Body of pancreas (tissue), 4 donors: Measurements from ENCODE around the gene IL7R.

Source experiments
- POLR2A ChIP-seq, 3 donors: fragments of 450-650 bp; IDR thresholded peaks; one replicate each; pipeline ENCODE4 v1.6.1; 2016; ENCODE audit warnings: antibody characterized with exemption in 3 of 3, mild to moderate bottlenecking in 2 of 3
- TF ChIP-seq, protein P1 (sequence below), 7 experiments: fragments of 450-650 bp in 4 of 7; fragments of 200-600 bp in 3 of 7; sonication (generic) in 3 of 7; IDR thresholded peaks; one replicate each; pipeline ENCODE4 v1.5.1; 2016 to 2019; ENCODE audit warnings: antibody characterized with exemption in 7 of 7

DNA sequence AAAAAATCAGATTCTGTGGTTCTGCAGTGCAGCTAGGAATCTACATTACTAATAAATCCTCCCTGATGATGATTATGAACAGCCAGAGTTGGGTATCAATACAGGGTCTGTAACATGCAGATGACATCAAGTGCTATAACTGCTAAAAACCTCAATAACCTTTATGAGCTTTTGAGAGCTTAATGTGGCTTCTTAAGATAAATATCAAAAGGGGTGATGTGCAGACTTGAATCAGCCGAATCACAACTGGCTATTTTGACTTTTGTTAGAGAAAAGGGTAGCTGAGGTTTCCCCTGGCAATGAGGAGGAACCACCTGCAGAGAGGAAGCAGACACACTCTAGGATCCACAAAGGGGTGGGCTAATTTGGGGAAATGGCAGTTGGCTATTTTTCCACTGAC is 51.5 kb downstream of the IL7R start:
- TF ChIP-seq POLR2A (IDR thresholded peaks at IDR 0.05), result no peak
- TF ChIP-seq, protein P1, sequence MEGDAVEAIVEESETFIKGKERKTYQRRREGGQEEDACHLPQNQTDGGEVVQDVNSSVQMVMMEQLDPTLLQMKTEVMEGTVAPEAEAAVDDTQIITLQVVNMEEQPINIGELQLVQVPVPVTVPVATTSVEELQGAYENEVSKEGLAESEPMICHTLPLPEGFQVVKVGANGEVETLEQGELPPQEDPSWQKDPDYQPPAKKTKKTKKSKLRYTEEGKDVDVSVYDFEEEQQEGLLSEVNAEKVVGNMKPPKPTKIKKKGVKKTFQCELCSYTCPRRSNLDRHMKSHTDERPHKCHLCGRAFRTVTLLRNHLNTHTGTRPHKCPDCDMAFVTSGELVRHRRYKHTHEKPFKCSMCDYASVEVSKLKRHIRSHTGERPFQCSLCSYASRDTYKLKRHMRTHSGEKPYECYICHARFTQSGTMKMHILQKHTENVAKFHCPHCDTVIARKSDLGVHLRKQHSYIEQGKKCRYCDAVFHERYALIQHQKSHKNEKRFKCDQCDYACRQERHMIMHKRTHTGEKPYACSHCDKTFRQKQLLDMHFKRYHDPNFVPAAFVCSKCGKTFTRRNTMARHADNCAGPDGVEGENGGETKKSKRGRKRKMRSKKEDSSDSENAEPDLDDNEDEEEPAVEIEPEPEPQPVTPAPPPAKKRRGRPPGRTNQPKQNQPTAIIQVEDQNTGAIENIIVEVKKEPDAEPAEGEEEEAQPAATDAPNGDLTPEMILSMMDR (IDR thresholded peaks at IDR 0.05), result no peak
